ELR (cell line): ENCODE data around the gene SYK.
"Not testable (repeated sequence)": the region's sequence is repeated elsewhere in the genome, so short reads cannot be mapped to it uniquely, and the experiment has no call there.

ENCODE experiments used
- DNase-seq: peaks from one replicate; pipeline ENCODE4 v3.0.0-alpha.2; 2015; ENCODE audit warnings: low read depth

SYK gene

DNA sequence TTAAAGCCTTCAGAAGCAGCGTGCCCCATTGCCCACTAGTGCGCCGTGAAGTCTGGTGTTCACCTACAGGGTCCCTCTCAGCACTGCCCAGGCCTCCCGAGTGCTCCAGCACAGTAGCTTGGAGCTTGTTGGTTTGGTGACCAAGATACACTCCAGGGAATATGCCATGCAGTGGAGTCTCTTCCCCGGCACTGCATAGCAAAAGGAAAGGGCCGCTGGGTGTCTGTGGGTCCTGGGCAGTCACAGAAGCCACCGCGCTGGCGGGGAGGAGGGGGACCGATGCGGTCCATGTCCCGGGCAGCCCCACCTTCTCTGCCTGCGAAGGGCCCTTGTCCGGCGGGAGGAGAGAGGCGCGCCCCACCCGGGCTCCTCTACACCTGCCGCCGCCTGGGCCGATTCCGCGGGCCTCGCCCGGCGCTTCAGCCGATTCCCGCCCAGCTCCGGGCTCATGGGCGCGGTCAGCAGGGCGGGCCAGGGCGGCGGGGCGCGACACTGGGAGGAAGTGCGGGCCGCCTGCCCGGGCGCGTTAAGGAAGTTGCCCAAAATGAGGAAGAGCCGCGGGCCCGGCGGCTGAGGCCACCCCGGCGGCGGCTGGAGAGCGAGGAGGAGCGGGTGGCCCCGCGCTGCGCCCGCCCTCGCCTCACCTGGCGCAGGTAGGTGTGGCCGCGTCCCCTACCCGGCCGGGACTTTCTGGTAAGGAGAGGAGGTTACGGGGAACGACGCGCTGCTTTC is at the start of gene SYK:
TSS of gene SYK (plus strand) at position 579 of the 732 bp plus-strand sequence. CDS start 42,080 bp downstream, outside the sequence.
- DNase-seq = no peak

DNA sequence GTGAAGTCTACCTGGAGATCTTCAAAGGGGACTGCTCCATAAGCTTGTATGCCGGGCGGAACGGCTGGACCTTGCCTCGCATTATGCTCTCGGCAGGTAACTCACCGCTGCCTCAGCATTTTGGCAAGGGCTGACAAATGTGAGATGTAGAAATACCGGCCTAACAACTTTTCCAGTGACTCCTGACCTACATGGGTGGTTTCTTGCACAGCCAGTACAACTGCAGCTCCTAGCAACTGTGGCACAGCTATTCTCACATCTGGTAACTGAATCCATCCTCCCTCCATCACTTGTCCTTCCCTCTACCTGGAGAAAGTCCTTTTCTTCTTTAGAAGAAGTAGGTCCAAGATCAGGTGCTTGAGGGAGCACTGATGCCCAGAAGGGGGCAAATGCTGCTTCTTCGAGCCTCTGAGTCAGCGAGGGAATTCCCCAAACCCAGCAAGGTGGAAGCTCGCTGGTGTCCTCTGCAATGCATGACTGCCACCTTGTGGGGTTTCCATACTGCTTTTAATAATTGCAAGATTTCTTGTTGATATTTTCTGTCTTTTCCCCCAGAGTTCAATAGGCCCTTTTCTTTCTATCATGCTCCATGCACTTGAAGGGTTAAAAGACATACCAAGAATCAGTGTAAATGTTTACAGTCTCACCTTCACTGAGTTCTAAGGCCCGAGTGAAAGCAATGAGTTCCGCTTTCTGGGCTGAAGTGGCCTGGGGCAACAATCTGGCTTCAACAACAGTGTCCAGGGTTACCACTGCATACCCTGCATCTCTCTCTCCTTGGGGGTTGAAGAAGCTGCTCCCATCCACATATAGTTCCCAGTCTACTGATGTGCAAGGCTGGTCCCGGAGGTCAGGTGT is 45.9 kb upstream of the SYK start:
- DNase-seq = peak; percentile 40

GRCh38 chr9:90760577-90760976 is 41.0 kb upstream of the SYK start:
- not testable (repeated sequence) for DNase-seq

DNA sequence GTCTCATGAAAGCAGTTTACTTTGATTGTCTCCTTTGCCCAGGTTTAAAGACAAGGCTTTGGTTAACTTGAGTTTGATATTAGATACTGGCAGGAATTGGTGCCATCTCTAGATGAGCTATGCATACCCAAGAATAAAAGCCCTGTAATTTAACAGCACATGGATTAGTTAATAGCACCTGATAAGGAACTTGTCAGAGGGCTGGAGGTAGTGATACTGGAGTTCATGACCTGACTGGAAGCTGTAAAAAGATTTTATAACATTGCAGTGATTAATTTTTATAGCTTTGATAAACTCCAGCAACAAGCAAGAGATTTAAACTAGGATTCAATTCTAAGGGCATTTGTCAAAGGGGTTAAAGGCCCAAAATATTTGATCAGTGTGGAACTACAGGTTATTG is 34.9 kb upstream of the SYK start:
- no peak for DNase-seq

GRCh38 chr9:90767523-90768100 is 34.0 kb upstream of the SYK start:
- peak; percentile 8 for DNase-seq

DNA sequence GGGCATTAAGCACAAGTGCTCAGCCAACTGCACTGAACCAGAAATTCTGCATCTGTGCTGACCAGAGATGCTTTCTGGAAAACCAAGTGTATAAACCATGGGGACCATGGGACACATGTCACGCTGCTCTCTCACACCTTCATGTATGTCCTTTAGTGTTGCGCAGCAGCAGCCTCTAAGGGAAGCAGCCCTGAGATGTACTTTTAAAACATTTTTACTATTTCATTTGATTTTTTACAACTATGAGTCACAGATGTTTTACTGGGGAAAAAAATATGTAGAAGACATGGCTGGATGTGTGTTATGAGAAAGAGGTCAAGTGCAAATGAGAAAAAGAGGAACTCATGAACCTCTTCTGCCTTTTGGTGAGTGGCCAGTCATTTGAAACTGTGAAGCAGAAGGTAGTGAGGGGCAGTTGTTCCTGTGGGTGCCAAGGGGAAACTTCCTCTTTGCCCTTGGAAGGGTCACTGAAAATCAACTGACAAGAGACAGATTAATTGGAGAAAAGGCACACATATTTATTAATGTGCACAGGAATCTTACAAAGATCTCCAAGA is 31.4 kb upstream of the SYK start:
- DNase-seq = no peak

- DNase-seq = no peak
These were observed 30.7 kb upstream of the SYK start for GRCh38 chr9:90770927-90771326.

DNA sequence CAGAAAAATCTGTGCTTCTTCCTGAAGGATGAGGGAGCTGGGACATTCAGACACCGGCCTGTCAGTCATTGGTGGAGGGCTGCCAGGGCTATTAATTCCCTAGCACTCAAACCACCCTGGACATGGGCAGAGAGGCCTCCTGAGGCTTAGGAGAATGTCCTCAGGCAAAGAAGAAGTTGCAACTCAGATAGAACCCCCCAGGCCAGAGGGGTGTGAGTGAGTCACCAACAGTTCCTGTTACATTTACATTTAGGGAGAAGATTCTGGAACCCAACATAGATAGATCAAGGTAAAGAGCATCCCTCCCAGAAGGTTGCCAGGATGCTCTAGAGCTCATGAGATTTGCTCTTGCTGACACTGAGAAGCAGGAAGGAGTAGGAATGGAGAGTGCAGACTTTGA is 29.2 kb upstream of the SYK start:
- no peak for DNase-seq

DNA sequence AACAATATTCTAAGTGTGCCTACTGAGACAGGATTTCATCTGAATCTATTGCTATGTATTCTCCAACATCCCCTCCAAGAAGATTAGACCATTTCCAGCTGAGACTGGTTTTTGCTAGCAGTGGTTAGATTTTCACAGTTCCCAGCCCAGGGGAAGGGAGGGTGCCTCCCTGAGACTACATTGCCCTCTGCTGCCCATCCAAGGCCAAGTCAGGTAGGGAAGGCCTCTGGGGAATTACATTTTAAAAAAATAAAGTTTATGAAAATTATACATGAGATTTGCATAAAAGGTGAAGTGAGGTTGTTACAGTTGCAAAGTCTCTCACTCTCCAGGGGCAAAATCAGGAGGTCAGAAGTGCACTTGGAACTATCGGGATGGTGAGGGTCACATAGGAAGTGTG is 28.0 kb upstream of the SYK start:
- DNase-seq = peak; percentile 3

DNA sequence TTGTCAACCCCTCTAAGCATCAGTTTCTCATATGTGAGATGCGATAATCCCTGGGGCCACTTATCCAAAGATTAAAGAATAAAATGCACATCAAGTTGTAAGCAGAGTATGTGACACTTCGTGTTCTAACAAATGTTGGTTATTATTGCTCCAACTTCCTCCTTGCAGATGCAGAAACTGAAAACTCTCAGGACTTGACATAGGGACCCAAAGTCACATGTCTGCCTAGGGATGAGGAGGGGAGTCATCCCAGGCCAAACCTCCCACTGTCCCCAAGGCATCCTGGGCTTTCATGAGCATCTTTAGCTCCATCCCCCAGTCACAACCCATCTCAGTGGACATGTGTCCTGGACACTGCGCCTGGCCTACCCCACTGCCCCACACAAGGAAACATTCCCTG is 27.5 kb upstream of the SYK start:
- no peak for DNase-seq

DNA sequence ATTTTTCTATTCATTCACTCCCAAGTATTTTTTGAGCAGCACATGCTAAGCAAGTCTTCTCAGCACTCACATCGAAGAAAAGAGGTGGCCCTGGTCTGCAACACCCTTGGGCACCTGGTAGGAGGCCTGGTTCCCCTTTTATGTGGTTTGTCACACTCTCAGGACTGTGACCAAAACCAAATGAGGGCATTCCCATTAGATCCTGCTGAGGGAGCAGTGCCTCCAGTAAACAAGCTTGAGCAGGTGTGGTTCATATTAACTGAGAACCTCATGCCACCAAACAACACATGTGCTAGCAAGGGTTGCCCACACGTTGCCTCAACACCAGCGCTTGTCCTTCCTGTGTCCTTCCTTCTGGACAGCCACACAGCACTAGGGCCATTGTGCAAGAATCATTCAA is 26.9 kb upstream of the SYK start:
- DNase-seq = no peak

DNA sequence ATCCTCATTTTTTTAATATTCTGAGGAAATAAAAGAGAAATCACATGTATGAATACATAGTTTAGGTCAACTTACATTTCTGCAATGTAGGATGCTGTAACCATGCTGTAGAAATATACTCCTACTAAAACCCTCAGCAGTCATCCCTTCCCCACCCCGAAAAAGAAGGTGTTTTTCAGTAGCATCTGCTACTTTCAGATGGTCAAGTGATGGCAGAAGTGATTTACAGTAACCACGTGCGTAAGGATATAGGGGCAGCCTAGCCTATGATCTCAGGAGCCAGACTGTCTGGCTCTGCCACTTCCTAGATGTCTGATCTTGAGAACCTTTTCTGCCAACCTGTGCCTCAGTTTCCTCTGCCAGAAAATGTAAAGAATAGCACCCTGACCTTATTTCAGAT is 26.0 kb upstream of the SYK start:
- no peak for DNase-seq

DNA sequence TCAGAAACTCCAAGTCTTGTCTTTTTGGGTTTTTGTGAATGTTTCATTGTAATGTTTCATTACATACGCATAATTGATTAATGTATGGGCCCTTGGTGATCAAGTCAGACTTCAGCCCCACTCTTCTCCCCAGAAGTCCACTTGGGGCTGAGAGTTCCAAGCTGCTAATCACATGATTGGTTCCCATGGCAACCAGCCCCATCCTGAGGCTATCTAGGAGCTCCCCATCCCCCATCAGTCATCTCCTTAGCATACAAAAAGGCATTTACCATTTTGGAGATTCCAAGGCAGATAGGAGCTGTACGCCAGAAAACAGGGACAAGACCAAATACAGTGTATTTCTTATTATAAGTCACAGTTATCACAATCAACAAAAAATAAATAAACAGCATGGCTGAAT is 22.9 kb upstream of the SYK start:
- DNase-seq = no peak

DNA sequence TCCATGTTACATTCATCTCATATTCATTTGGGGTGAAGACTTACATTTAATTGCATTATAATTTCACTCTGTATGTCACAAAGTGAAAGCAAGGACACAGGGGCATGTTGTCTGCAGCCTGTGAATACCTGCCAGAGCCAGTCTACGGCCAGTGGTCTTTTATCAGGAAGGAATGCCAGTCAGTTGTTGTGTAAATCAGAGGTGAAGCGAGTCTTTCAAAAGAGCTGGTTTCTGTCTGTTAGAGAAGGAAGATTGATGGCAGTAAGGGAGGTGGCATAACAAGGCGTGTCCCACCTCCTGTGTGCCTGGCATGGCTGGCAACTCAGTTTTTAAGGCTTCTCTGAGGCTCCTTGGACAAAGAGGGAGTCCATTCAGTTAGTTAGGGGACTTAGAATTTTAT is 18.1 kb upstream of the SYK start:
- DNase-seq = no peak

- no peak for DNase-seq
These were observed 17.7 kb upstream of the SYK start for GRCh38 chr9:90783964-90784363.

DNA sequence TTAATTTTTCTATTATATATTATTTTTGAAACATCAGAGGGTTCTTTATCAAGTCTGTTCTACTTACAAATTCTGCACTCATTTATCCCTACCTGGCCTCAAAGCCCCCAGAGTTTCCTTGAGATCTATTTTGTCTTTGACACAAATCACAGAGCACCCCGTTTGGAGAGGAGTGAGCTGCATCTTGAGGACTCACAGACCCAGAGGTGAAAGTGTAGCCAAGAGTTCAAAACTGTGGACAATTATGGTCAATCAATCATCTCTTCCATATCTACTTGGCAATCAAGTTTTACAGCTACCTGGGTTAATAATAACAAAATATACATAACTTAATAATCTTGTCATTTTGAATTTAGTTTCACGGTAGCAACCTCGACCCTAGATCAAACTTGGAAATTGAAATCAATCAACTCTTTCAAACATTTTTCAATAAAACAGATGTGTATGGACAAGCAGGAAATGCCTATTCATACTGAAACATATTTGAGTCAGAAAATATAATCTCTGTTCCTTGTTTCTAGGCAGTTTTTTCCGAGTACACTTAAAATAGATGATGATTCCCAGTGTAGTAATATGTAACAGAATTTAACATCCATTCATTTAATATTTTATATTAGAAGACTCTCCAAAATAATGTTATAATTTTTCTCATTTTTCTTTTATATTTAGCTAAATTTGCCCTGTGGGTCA is 13.7 kb upstream of the SYK start:
- no peak for DNase-seq

- DNase-seq = not testable (repeated sequence)
These were observed 13.1 kb upstream of the SYK start for GRCh38 chr9:90788527-90788926.

GRCh38 chr9:90789408-90789807 is 12.2 kb upstream of the SYK start:
- DNase-seq = no peak

DNA sequence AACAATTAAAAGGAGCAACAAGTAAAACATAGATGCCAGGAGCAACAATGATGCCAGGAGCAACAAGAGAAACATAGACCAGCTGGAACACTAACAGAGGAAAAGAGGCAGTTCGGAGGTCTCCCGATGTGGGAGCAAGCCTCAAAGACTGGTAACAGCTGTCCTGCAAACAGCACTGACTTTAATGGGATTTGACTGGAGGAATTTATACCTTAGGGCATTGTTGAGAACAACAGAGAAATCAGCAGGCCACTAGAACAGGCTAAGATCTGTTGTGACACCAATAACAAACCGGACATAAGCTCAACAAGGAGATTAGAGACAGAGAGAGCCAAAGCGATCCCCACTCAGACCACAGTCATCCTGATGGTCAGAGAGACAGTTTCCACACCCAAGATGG is 11.8 kb upstream of the SYK start:
- DNase-seq = no peak

GRCh38 chr9:90793024-90793423 is 8.6 kb upstream of the SYK start:
- not testable (repeated sequence) for DNase-seq

DNA sequence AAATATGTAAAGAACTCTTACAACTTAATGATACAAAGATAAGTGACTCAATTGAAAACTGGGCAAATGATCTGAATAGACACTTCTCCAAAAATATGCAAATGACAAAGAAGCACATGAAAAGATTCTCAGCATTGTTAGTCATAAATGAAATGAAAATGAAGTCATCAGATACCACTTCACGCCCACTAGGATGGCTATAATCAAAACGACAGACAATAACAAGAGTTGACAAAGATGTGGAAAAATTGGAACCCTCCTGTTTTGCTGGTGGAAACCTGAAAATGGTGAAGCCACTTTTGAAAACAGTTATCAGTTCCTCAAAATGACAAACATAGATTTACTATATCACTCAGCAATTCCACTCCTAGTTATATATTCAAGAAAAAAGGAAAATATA is 7.9 kb upstream of the SYK start:
- DNase-seq = no peak

- no peak for DNase-seq
These were observed 6.5 kb upstream of the SYK start for GRCh38 chr9:90795084-90795483.
